Loucy (cell line): ENCODE results near the gene PPM1M.
A peak's percentile ranks its signal among the peaks of the same experiment; 100 is the strongest.

ENCODE experiments used
- H2AFZ ChIP-seq: fragments of 200-600 bp; sonication (generic); 2 replicates; pipeline ENCODE4 v1.6.0; 2016; ENCODE audit warnings: antibody characterized with exemption, mild to moderate bottlenecking, low read length, moderate library complexity
- H3F3A ChIP-seq: fragments of 200-600 bp; 2 replicates; pipeline ENCODE4 v1.6.0; 2016; ENCODE audit warnings: antibody characterized with exemption, low read depth, mild to moderate bottlenecking
- H3K27me3 ChIP-seq: fragments of 200-600 bp; sonication (generic); 2 replicates; pipeline ENCODE4 v1.6.1; 2014; ENCODE audit warnings: low read length, mild to moderate bottlenecking; ENCODE audit not compliant: insufficient read depth, poor library complexity, severe bottlenecking
- H3K36me3 ChIP-seq: fragments of 200-600 bp; sonication (generic); 2 replicates; pipeline ENCODE4 v1.6.1; 2016; ENCODE audit warnings: low read length; ENCODE audit not compliant: insufficient read depth
- H3K4me1 ChIP-seq: fragments of 200-600 bp; sonication (generic); 2 replicates; pipeline ENCODE4 v1.5.1; 2014; ENCODE audit warnings: low read length, mild to moderate bottlenecking; ENCODE audit not compliant: insufficient read depth, poor library complexity, severe bottlenecking
- H3K4me2 ChIP-seq: fragments of 200-600 bp; sonication (generic); 2 replicates; pipeline ENCODE4 v1.6.0; 2014; ENCODE audit warnings: antibody characterized with exemption, low read length, low read depth, mild to moderate bottlenecking; ENCODE audit not compliant: poor library complexity, severe bottlenecking
- H3K4me3 ChIP-seq: fragments of 200-600 bp; sonication (generic); 2 replicates; pipeline ENCODE4 v1.5.1; 2014; ENCODE audit warnings: low read length, mild to moderate bottlenecking, mixed read lengths; ENCODE audit not compliant: poor library complexity, severe bottlenecking
- H3K79me2 ChIP-seq: fragments of 200-600 bp; sonication (generic); 2 replicates; pipeline ENCODE4 v1.6.1; 2014; ENCODE audit warnings: low read length; ENCODE audit not compliant: insufficient read depth
- H3K9ac ChIP-seq: fragments of 200-600 bp; sonication (generic); 2 replicates; pipeline ENCODE4 v1.6.0; 2014; ENCODE audit warnings: mild to moderate bottlenecking, low read depth, low read length, moderate library complexity; ENCODE audit not compliant: poor library complexity, severe bottlenecking
- H3K9me2 ChIP-seq: fragments of 200-600 bp; sonication (generic); replicated peaks from 2 replicates; pipeline ENCODE4 v1.6.1; 2016; ENCODE audit warnings: low read depth, low read length, mixed read lengths
- H3K9me3 ChIP-seq: fragments of 200-600 bp; sonication (generic); 2 replicates; pipeline ENCODE4 v1.6.1; 2014; ENCODE audit warnings: mild to moderate bottlenecking, antibody characterized with exemption, low read length, low read depth; ENCODE audit not compliant: insufficient read depth
- H4K20me1 ChIP-seq: fragments of 200-600 bp; sonication (generic); 2 replicates; pipeline ENCODE4 v1.6.0; 2014; ENCODE audit warnings: antibody characterized with exemption, low read length, mild to moderate bottlenecking; ENCODE audit not compliant: insufficient read depth, poor library complexity, severe bottlenecking
- CTCF ChIP-seq: fragments of 200-600 bp; sonication (generic); conservative IDR thresholded peaks from 2 replicates; pipeline ENCODE4 v1.5.1; 2014; ENCODE audit warnings: mild to moderate bottlenecking, antibody characterized with exemption, low read length
- EZH2phosphoT487 ChIP-seq: fragments of 200-600 bp; IDR thresholded peaks from 2 replicates; pipeline ENCODE4 v1.6.1; 2018; ENCODE audit warnings: antibody characterized with exemption, mild to moderate bottlenecking, moderate library complexity, borderline replicate concordance

PPM1M gene

GRCh38 chr3:52277972-52278509 is 32.5 kb downstream of the PPM1M start:
- TF ChIP-seq CTCF: peak; percentile 16
- TF ChIP-seq EZH2phosphoT487: no peak

GRCh38 chr3:52278510-52279069 is 33.0 kb downstream of the PPM1M start, which contains the start of gene WDR82:
WDR82 (minus strand) TSS chr3:52278649; CDS start chr3:52278361, 288 bp downstream.
- H3K9me2 ChIP-seq: no peaks in the 10 kb centered on the region
- peak within 1 kb of the TSS; percentile 33 for H2AFZ ChIP-seq
- no peaks in the 10 kb centered on the region for H3K36me3 ChIP-seq
- peaks cover 58% of the 10 kb centered on the region for H3K79me2 ChIP-seq
- H3K9ac ChIP-seq: peak within 1 kb of the TSS; percentile 78
- H3K9me3 ChIP-seq: no peaks in the 10 kb centered on the region
- no peaks in the 10 kb centered on the region for H3K27me3 ChIP-seq
- peak within 1 kb of the TSS; percentile 93 for H3K4me3 ChIP-seq
- H3F3A ChIP-seq: peaks cover 7% of the 10 kb centered on the region; the same call in 1 of the 2 replicates
- peak within 1 kb of the TSS; percentile 99 for H3K4me2 ChIP-seq
- H4K20me1 ChIP-seq: peaks cover 42% of the 10 kb centered on the region
- TF ChIP-seq EZH2phosphoT487: no peak
- peak; percentile 52 for TF ChIP-seq CTCF
- H3K4me1 ChIP-seq: peaks cover 42% of the 10 kb centered on the region

More at GRCh38 chr3:52277972-52278509, 32.5 kb downstream of the PPM1M start:
- Histone ChIP-seq H3K36me3 (peaks cover under 1% of the 10 kb centered on the region; the same call in 1 of the 2 replicates), H3K9me3 (no peaks in the 10 kb centered on the region), H3K4me2 (peak overlapping the region; percentile 99), H3K9ac (peak overlapping the region; percentile 78), H3K27me3 (no peaks in the 10 kb centered on the region), H3F3A (peaks cover 7% of the 10 kb centered on the region; the same call in 1 of the 2 replicates), H3K9me2 (no peaks in the 10 kb centered on the region), H3K4me3 (peak overlapping the region; percentile 93), H4K20me1 (peaks cover 48% of the 10 kb centered on the region), H3K79me2 (peaks cover 63% of the 10 kb centered on the region), H3K4me1 (peaks cover 48% of the 10 kb centered on the region), H2AFZ (peak overlapping the region; percentile 33; the same call in 1 of the 2 replicates)

GRCh38 chr3:52279596-52279995 is 34.0 kb downstream of the PPM1M start:
- Histone ChIP-seq H3K4me3 (peak overlapping the region; percentile 93), H3K4me1 (peaks cover 38% of the 10 kb centered on the region), H3K79me2 (peaks cover 48% of the 10 kb centered on the region), H2AFZ (no peak overlapping the region), H3K9me3 (no peaks in the 10 kb centered on the region), H3K9ac (peak overlapping the region; percentile 78), H3K36me3 (no peaks in the 10 kb centered on the region), H4K20me1 (peaks cover 32% of the 10 kb centered on the region), H3K9me2 (no peaks in the 10 kb centered on the region), H3K4me2 (peak overlapping the region; percentile 80), H3F3A (peaks cover 7% of the 10 kb centered on the region; the same call in 1 of the 2 replicates), H3K27me3 (no peaks in the 10 kb centered on the region)
- no peak for TF ChIP-seq CTCF
- TF ChIP-seq EZH2phosphoT487: no peak
